GM19463 (cell line): Measurements from ENCODE around the gene TUBB4B.

Experiments used
- ATAC-seq: cut with Tn5 transposase; IDR thresholded peaks from one replicate; pipeline ENCODE4 v1.9.1; 2021; ENCODE audit warnings: mild to moderate bottlenecking, moderate library complexity; ENCODE audit not compliant: unreplicated experiment

The TUBB4B gene

GRCh38 chr9:137240841-137241489 is at the start of gene TUBB4B:
Gene TUBB4B (plus strand): TSS chr9:137241287. CDS start chr9:137241361, 74 bp downstream.
- peak; percentile 77 for ATAC-seq

GRCh38 chr9:137191691-137192447 is 49.2 kb upstream of the TUBB4B start:
- ATAC-seq, result no peak

- ATAC-seq, result no peak
Observed at GRCh38 chr9:137192448-137192780, 48.7 kb upstream of the TUBB4B start.

- no peak for ATAC-seq
Observed at GRCh38 chr9:137192859-137193258, 48.2 kb upstream of the TUBB4B start.

- no peak for ATAC-seq
Observed at GRCh38 chr9:137193771-137194170, 47.3 kb upstream of the TUBB4B start.

- no peak for ATAC-seq
Observed at GRCh38 chr9:137194388-137194787, 46.7 kb upstream of the TUBB4B start.

GRCh38 chr9:137194909-137195308 is 46.2 kb upstream of the TUBB4B start:
- ATAC-seq, result no peak

- ATAC-seq, result no peak
Observed at GRCh38 chr9:137195525-137196220, 45.4 kb upstream of the TUBB4B start.

GRCh38 chr9:137198051-137198901 is 42.8 kb upstream of the TUBB4B start:
- no peak for ATAC-seq

- ATAC-seq, result no peak
Observed at GRCh38 chr9:137198902-137199283, 42.2 kb upstream of the TUBB4B start.

GRCh38 chr9:137199411-137200121 is 41.5 kb upstream of the TUBB4B start:
- no peak for ATAC-seq

- ATAC-seq, result peak; percentile 88
Observed at GRCh38 chr9:137200311-137201204, 40.5 kb upstream of the TUBB4B start, which contains the start of gene TPRN. Gene TPRN (minus strand): TSS chr9:137200741. CDS start chr9:137200711, 30 bp downstream.

GRCh38 chr9:137201205-137201868 is 39.8 kb upstream of the TUBB4B start:
- ATAC-seq, result no peak

GRCh38 chr9:137202966-137203365 is 38.1 kb upstream of the TUBB4B start:
- no peak for ATAC-seq

GRCh38 chr9:137204731-137205125 is 36.4 kb upstream of the TUBB4B start:
- no peak for ATAC-seq

GRCh38 chr9:137205126-137206069 is 35.7 kb upstream of the TUBB4B start, which contains the start of the genes NDOR1 and TMEM203:
Gene NDOR1 (plus strand): TSS chr9:137205700. CDS start chr9:137205778, 78 bp downstream.
Gene TMEM203 (minus strand): TSS chr9:137205648. CDS start chr9:137205414, 234 bp downstream.
- no peak for ATAC-seq

GRCh38 chr9:137206602-137207001 is 34.5 kb upstream of the TUBB4B start:
- no peak for ATAC-seq
